Measurements from ENCODE around the gene OR9G1. TPM values are rescaled to one million over a fixed set of nuclear protein-coding genes. Genes with fewer than 3 reads are reported as not detected.
A peak's percentile ranks its signal among the peaks of the same experiment; 100 is the strongest.

The OR9G1 gene, protein sequence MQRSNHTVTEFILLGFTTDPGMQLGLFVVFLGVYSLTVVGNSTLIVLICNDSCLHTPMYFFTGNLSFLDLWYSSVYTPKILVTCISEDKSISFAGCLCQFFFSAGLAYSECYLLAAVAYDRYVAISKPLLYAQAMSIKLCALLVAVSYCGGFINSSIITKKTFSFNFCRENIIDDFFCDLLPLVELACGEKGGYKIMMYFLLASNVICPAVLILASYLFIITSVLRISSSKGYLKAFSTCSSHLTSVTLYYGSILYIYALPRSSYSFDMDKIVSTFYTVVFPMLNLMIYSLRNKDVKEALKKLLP
- total RNA-seq (2021) (not detected in 3 replicates), Bru-seq, nascent RNA (not detected)
- long read RNA-seq, experiment 1: 0 reads
- long read RNA-seq, experiment 2: 0 reads
- long read RNA-seq, experiment 3: 0 reads

DNA sequence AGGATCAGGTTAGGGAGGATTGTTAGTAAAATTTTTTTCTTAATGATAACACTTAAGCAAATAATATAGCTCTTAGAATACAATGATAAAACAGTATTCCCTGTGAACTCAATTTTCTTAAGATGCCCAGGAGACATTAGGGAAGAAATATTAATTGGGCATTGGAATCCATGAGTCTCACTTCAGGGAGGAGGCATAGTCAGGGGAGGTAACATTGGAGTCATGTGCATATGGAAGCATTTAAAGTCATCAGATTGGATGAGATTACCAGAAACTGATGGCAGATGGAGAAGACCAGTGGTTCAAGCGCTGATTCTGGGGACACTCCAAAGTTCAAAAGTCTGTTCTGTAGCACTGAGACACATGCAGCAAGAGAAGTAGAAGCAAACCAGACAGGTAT lies at the start of gene OR9G1:
TSS of gene OR9G1 (plus strand) at position 301 of the 400 bp plus-strand sequence. CDS start 1,293 bp downstream, outside the sequence.
- Mint-ChIP-seq H3K4me3 (no peak within 1 kb of the TSS), H3K4me1 (peaks cover 21% of the 10 kb centered on the region), H3K27ac (no peak within 1 kb of the TSS), H3K36me3 (no peaks in the 10 kb centered on the region), H3K9me3 (peaks cover 18% of the 10 kb centered on the region), H3K27me3 (ENCODE audit: low read depth) (no peaks in the 10 kb centered on the region)
- POLR2A ChIA-PET: no interaction called here
- TF ChIP-seq TEAD1 (CRISPR knock-in tag; IDR thresholded peaks at IDR 0.05): no peak
- TF ChIP-seq MXD4 (CRISPR knock-in tag; IDR thresholded peaks at IDR 0.05; ENCODE audit: borderline replicate concordance): no peak
- TF ChIP-seq, protein P1, sequence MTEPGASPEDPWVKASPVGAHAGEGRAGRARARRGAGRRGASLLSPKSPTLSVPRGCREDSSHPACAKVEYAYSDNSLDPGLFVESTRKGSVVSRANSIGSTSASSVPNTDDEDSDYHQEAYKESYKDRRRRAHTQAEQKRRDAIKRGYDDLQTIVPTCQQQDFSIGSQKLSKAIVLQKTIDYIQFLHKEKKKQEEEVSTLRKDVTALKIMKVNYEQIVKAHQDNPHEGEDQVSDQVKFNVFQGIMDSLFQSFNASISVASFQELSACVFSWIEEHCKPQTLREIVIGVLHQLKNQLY (CRISPR knock-in tag; IDR thresholded peaks at IDR 0.05): no peak
- TF ChIP-seq, protein P2, sequence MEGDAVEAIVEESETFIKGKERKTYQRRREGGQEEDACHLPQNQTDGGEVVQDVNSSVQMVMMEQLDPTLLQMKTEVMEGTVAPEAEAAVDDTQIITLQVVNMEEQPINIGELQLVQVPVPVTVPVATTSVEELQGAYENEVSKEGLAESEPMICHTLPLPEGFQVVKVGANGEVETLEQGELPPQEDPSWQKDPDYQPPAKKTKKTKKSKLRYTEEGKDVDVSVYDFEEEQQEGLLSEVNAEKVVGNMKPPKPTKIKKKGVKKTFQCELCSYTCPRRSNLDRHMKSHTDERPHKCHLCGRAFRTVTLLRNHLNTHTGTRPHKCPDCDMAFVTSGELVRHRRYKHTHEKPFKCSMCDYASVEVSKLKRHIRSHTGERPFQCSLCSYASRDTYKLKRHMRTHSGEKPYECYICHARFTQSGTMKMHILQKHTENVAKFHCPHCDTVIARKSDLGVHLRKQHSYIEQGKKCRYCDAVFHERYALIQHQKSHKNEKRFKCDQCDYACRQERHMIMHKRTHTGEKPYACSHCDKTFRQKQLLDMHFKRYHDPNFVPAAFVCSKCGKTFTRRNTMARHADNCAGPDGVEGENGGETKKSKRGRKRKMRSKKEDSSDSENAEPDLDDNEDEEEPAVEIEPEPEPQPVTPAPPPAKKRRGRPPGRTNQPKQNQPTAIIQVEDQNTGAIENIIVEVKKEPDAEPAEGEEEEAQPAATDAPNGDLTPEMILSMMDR (IDR thresholded peaks at IDR 0.05): no peak
- no peak for TF ChIP-seq OVOL2 (CRISPR knock-in tag; IDR thresholded peaks at IDR 0.05; ENCODE audit: borderline replicate concordance)
- TF ChIP-seq ZNF219 (CRISPR knock-in tag; IDR thresholded peaks at IDR 0.05; ENCODE audit: borderline replicate concordance): no peak
- no peak for TF ChIP-seq PRRX2 (CRISPR knock-in tag; IDR thresholded peaks at IDR 0.05)
- no peak for TF ChIP-seq ZNF423 (CRISPR knock-in tag; IDR thresholded peaks at IDR 0.05)
- no peak for TF ChIP-seq ZNF263 (CRISPR knock-in tag; IDR thresholded peaks at IDR 0.05; ENCODE audit: low read depth)
- TF ChIP-seq ATF1 (CRISPR knock-in tag; IDR thresholded peaks at IDR 0.05): no peak
- CTCF ChIA-PET: no interaction called here
- ATAC-seq (no peak), DNase-seq (ENCODE audit: low spot score) (no peak)

DNA sequence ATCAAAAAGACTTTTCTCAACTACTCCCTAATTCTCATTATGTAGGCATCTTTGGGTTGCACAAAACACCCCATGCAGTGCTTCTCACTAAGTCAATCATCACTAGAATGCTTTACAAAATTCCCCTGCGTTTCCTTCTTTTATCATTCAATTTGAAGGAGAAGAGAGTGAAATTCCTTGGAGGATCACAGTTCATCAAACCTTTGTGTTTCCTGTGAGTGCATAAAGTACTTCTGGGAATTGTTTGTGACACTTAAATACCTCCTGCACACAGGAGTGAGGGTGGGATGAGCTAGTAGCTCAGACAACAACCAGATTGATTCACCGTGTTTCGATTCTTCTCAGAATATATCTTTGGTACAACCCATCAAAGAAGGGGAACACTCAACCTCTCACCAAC lies 39.1 kb upstream of the OR9G1 start:
- DNase-seq (ENCODE audit: low spot score): no peak
- peak; percentile 98 for ATAC-seq
- CTCF ChIA-PET: no interaction called here
- peak overlapping the region; percentile 57 for H3K4me3 Mint-ChIP-seq
- peaks cover 44% of the 10 kb centered on the region for H3K4me1 Mint-ChIP-seq
- POLR2A ChIA-PET: no interaction called here
- peaks cover 28% of the 10 kb centered on the region for H3K27me3 Mint-ChIP-seq (ENCODE audit: low read depth)
- H3K27ac Mint-ChIP-seq: peak overlapping the region; percentile 95
- peaks cover 33% of the 10 kb centered on the region for H3K9me3 Mint-ChIP-seq
- H3K36me3 Mint-ChIP-seq: peaks cover 43% of the 10 kb centered on the region
- TF ChIP-seq ATF1 (CRISPR knock-in tag; IDR thresholded peaks at IDR 0.05): no peak
- TF ChIP-seq ZNF423 (CRISPR knock-in tag; IDR thresholded peaks at IDR 0.05): no peak
- TF ChIP-seq, protein P3, sequence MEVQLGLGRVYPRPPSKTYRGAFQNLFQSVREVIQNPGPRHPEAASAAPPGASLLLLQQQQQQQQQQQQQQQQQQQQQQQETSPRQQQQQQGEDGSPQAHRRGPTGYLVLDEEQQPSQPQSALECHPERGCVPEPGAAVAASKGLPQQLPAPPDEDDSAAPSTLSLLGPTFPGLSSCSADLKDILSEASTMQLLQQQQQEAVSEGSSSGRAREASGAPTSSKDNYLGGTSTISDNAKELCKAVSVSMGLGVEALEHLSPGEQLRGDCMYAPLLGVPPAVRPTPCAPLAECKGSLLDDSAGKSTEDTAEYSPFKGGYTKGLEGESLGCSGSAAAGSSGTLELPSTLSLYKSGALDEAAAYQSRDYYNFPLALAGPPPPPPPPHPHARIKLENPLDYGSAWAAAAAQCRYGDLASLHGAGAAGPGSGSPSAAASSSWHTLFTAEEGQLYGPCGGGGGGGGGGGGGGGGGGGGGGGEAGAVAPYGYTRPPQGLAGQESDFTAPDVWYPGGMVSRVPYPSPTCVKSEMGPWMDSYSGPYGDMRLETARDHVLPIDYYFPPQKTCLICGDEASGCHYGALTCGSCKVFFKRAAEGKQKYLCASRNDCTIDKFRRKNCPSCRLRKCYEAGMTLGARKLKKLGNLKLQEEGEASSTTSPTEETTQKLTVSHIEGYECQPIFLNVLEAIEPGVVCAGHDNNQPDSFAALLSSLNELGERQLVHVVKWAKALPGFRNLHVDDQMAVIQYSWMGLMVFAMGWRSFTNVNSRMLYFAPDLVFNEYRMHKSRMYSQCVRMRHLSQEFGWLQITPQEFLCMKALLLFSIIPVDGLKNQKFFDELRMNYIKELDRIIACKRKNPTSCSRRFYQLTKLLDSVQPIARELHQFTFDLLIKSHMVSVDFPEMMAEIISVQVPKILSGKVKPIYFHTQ (CRISPR knock-in tag; IDR thresholded peaks at IDR 0.05): 0 out of 2 replicates have a peak, but pooled peaks have one; percentile 50
- TF ChIP-seq, protein P4, sequence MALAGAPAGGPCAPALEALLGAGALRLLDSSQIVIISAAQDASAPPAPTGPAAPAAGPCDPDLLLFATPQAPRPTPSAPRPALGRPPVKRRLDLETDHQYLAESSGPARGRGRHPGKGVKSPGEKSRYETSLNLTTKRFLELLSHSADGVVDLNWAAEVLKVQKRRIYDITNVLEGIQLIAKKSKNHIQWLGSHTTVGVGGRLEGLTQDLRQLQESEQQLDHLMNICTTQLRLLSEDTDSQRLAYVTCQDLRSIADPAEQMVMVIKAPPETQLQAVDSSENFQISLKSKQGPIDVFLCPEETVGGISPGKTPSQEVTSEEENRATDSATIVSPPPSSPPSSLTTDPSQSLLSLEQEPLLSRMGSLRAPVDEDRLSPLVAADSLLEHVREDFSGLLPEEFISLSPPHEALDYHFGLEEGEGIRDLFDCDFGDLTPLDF (CRISPR knock-in tag; IDR thresholded peaks at IDR 0.05): no peak
- no peak for TF ChIP-seq EMX1 (CRISPR knock-in tag; IDR thresholded peaks at IDR 0.05)
- no peak for TF ChIP-seq SP1 (CRISPR knock-in tag; conservative IDR thresholded peaks at IDR 0.05)
- TF ChIP-seq, protein P5, sequence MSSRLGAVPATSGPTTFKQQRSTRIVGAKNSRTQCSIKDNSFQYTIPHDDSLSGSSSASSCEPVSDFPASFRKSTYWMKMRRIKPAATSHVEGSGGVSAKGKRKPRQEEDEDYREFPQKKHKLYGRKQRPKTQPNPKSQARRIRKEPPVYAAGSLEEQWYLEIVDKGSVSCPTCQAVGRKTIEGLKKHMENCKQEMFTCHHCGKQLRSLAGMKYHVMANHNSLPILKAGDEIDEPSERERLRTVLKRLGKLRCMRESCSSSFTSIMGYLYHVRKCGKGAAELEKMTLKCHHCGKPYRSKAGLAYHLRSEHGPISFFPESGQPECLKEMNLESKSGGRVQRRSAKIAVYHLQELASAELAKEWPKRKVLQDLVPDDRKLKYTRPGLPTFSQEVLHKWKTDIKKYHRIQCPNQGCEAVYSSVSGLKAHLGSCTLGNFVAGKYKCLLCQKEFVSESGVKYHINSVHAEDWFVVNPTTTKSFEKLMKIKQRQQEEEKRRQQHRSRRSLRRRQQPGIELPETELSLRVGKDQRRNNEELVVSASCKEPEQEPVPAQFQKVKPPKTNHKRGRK (CRISPR knock-in tag; IDR thresholded peaks at IDR 0.05; ENCODE audit: borderline replicate concordance): no peak
- peak; percentile 82; the same call in 1 of the 2 replicates for TF ChIP-seq TEAD1 (CRISPR knock-in tag; IDR thresholded peaks at IDR 0.05)
- TF ChIP-seq, protein P6, sequence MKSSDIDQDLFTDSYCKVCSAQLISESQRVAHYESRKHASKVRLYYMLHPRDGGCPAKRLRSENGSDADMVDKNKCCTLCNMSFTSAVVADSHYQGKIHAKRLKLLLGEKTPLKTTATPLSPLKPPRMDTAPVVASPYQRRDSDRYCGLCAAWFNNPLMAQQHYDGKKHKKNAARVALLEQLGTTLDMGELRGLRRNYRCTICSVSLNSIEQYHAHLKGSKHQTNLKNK (CRISPR knock-in tag; IDR thresholded peaks at IDR 0.05): peak; percentile 56; the same call in 1 of the 2 replicates
- TF ChIP-seq FOXP1 (CRISPR knock-in tag; IDR thresholded peaks at IDR 0.05; ENCODE audit: borderline replicate concordance): no peak
- TF ChIP-seq, protein P7, sequence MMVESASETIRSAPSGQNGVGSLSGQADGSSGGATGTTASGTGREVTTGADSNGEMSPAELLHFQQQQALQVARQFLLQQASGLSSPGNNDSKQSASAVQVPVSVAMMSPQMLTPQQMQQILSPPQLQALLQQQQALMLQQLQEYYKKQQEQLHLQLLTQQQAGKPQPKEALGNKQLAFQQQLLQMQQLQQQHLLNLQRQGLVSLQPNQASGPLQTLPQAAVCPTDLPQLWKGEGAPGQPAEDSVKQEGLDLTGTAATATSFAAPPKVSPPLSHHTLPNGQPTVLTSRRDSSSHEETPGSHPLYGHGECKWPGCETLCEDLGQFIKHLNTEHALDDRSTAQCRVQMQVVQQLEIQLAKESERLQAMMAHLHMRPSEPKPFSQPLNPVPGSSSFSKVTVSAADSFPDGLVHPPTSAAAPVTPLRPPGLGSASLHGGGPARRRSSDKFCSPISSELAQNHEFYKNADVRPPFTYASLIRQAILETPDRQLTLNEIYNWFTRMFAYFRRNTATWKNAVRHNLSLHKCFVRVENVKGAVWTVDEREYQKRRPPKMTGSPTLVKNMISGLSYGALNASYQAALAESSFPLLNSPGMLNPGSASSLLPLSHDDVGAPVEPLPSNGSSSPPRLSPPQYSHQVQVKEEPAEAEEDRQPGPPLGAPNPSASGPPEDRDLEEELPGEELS (CRISPR knock-in tag; IDR thresholded peaks at IDR 0.05): peak; percentile 52; the same call in 1 of the 2 replicates
- TF ChIP-seq, protein P8, sequence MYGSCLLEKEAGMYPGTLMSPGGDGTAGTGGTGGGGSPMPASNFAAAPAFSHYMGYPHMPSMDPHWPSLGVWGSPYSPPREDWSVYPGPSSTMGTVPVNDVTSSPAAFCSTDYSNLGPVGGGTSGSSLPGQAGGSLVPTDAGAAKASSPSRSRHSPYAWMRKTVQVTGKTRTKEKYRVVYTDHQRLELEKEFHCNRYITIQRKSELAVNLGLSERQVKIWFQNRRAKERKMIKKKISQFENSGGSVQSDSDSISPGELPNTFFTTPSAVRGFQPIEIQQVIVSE (CRISPR knock-in tag; IDR thresholded peaks at IDR 0.05; ENCODE audit: borderline replicate concordance): no peak
- TF ChIP-seq, protein P9, sequence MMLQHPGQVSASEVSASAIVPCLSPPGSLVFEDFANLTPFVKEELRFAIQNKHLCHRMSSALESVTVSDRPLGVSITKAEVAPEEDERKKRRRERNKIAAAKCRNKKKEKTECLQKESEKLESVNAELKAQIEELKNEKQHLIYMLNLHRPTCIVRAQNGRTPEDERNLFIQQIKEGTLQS (CRISPR knock-in tag; conservative IDR thresholded peaks at IDR 0.05): no peak
